ACHN (cell line): ENCODE data around the gene SH3D19.
"Not testable (repeated sequence)": the region's sequence is repeated elsewhere in the genome, so short reads cannot be mapped to it uniquely, and the experiment has no call there.

ENCODE experiments used
- DNase-seq: peaks from one replicate; pipeline ENCODE4 v3.0.0-alpha.2; 2015
- in situ Hi-C: cut with HindIII; loops from 2 replicates; pipeline ENCODE4 v1.10.0; 2017; ENCODE audit warnings: low sequenced_read_pairs, low pct_ligation_motif_present, low pct_unique_long_range_greater_than_20kb

The SH3D19 gene

DNA sequence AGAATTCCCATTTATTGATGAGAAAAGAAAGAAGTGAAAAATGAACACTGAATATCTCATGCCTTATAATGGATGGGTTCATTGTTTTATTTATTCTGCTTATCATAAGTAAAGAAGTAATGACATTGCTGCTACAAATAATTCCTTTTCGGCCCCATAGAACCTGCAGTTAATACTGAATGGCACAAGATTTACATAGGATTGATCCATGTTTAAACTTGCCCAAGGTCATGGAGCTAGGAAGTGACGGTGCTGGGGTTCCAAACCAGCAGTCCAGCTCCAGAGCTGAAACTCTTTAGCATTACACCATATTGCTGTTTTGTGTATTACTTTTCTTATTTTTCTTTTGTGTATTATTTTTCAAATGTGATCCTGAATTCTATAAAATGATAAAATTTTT is 78.7 kb downstream of the SH3D19 start:
- DNase-seq = no peak
- in situ Hi-C loops = no loop called here

DNA sequence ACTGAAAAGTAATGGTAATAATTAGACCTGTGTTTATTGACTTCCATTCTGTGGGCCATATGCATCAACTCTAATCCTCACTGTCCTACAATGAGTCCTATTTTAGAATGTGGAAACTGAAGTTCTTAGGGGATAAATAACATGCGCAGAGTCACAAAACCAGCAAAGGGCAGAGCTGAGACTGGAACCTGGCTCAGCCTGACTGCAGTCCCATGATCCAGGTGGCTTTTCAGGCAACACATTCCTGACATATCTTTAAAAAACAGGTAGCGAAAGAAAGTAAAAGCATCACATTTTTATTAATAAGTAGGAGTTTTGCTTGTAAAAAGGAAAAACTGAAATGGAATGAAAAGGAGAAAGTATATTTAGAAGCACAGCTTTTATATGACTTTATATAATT is 83.1 kb downstream of the SH3D19 start:
- in situ Hi-C loops = no loop called here
- no peak for DNase-seq

DNA sequence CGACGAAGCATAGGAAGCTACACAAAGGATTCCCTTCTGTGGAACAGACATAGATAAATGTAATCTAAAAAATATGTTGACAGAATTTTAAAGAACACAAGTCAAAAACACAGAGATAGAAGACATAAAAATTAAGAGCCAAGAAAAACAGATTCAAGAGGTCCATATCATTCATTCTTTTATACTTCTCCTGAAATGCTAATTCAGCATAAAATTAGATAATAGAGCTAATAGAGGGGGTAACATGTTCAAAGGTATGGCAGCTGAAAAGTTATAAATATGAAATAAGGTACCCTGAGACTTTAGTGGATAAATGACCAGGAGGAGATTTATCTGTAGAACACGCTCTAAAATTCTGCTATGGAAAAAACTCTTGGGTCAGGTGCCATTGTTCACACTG is 85.8 kb downstream of the SH3D19 start:
- no peak for DNase-seq
- in situ Hi-C loops = no loop called here

DNA sequence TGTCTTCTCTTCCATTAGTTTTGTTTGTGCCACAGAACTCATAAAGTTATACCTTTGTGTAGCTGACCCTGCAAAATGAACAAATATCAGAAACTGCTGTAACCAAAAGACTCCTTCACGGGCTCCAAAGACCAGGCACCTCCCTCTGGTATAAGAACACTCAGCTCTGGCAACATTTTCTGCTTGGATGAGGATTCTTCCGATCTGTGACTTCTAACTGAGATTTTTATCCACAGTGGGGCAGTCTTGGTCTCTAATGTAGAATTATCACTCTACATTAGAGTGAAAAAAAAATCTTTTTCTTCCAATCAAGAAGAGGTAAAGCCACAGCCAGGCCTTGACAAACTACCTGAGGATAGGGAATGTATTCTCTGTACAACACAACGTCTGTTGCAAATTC is 86.9 kb downstream of the SH3D19 start:
- DNase-seq = peak; percentile 14
- in situ Hi-C loops = no loop called here

DNA sequence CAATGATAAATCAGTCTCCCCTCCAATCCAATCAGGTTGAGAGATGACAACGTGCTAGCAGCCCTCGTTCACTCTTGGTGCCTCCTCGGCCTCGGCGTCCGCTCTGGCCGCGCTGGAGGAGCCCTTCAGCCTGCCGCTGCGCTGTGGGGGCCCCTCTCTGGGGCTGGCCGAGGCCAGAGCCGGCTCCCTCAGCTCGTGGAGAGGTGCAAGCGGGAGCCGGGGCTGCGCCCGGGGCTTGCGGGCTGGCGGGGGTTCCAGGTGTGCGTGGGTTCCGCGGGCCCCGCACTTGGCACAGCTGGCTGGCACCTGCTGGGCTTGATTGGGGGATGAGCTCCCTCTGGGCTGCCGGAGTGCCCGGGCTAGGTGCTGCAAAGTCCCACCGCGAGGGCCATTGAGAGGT is 89.4 kb downstream of the SH3D19 start:
- DNase-seq = no peak
- in situ Hi-C loops = no loop called here

DNA sequence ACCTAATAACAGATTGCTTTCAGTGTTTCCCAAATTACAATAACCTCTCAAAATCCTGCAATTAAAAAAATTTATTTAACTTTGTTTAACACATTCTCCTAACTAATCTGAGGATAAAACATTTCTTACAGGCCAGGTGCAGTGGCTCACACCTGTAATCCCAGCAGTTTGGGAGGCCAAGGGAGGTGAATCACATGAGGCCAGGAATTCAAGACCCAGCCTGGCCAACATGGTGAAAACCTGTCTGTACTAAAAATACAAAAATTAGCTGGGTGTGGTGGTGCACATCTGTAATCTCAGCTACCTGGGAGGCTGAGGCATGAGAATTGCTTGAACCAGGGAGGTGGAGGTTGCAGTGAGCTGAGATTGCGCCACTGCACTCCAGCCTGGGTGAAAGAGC is 90.0 kb downstream of the SH3D19 start:
- in situ Hi-C loops, DNase-seq: not testable (repeated sequence)

DNA sequence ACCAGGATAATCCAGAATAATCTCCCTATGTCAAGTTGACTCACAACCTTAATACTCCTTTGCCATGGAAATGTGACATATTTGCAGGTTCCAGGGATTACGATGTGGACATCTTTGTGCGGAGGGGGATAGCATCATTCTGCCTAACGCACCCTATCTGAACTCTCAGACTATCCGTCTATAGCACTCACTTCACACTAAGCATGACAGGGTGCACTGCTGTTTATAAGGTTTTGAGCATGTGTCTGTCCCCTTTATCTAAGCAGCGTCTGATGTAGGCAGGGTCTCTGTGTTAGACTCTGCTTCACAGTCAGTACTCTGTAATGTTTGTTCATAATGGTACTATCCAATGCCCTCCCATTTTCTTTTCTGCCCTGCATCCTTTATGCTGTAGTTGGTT is 91.8 kb downstream of the SH3D19 start:
- in situ Hi-C loops = no loop called here
- no peak for DNase-seq

DNA sequence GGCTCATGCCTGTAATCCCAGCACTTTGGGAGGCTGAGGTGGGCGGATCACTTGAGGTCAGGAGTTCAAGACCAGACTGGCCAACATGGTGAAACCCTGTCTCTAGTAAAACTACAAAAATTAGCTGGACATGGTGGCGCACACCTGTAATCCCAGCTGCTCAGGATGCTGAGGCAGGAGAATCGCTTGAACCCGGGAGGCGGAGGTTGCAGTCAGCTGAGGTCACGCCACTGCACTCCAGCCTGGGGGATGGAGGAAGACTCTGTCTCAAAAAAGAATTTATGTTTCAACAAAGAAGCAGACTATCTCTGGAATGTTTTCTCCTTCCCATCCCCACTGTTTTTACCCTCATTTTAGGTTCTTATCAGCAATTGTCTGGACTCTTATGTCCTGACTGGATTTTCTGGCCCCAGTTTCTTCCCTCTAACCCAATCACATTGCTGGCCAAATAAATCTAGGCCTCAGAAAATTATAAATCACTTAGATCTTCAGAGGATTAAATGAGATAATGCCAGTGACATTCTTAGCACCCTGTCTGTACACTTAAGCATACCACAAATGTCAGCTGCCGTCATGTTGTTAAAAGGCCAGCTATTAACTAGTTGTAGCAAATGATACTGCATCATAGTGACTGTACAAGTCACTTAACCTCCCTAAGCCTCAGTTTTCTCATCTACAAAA is 93.3 kb downstream of the SH3D19 start:
- in situ Hi-C loops = no loop called here

DNA sequence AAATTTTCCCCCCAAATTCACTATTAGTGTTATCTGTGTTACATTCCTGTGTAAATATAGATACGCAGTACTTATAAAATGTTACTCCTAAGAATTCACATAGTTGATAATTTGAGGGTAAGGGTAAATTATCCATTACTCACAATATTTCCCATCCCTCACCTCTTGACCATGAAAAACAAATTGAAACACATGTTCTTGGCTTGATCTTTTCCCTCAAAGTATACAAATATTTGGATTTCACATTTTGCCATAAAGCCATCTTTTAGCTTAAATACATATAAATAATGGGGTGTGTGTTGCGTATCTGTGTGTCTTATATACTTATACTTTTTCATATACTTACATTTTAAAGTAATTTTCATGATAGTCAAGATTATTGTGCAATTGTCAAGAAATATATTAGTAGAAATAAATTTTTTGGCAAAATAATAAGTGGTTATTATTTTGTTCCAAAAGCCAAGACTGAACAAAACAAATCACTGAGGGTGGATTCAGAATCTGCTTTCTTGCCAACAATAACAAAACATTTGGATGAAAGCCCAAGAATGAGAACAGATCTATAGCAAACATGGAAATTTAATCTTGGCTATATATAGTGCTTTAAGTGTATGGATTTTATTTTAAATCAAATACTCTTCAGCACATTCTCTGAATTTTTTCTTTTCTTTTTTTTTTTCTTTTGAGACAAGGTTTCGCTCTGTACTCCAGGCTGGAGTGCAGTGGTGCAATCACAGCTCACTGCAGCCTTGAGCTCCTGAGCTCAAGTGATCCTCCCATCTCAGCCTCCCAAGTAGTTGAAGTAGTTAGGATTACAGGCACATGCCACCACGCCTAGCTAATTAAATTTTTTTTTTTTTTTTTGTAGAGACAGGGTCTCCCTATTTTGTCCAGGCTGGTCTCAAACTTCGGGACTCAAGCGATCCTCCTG is 97.0 kb downstream of the SH3D19 start:
- no peak for DNase-seq

More for the DNA sequence above, 93.3 kb downstream of the SH3D19 start:
- DNase-seq = no peak

DNA sequence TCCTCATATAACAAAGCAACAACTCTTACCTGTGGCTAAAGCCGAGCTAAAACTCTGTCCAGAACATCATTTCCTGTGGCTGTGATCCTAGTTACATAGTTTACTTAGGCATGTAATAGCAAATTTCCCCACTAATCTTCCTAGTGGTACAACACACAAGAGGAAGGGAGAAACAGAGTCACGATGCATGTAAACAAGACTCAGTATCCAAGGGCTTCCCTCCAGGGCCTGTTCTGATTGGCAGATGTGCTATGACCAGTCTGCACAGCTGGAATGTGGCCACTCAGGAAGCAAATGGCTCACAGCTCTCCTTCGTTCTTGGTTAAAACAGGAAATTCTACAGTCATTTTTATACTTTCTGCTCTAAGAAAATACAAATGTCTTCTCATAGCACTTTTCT is 97.7 kb downstream of the SH3D19 start:
- DNase-seq = peak; percentile 45

More for the DNA sequence above, 97.0 kb downstream of the SH3D19 start:
- in situ Hi-C loops = no loop called here

DNA sequence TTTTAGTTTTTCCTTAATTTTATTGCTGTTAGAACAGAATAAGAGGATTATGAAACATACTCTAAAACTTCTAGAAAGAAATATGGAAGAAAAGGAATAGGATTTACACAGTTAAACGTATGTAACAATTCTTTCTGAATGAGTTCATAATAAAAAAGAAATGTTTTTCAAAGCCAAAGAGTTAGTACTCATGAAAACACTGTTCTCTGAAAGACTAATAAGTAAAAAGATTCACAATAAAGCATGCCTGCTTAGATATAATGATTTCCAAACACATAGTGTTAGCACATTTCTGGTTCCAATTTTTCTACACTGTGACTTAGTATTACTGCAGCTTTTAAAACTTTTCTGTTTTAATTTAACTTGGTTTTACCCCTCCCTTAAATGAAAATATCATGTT is 98.2 kb downstream of the SH3D19 start:
- DNase-seq = no peak
- in situ Hi-C loops = no loop called here

More for the DNA sequence above, 97.7 kb downstream of the SH3D19 start:
- in situ Hi-C loops = no loop called here

DNA sequence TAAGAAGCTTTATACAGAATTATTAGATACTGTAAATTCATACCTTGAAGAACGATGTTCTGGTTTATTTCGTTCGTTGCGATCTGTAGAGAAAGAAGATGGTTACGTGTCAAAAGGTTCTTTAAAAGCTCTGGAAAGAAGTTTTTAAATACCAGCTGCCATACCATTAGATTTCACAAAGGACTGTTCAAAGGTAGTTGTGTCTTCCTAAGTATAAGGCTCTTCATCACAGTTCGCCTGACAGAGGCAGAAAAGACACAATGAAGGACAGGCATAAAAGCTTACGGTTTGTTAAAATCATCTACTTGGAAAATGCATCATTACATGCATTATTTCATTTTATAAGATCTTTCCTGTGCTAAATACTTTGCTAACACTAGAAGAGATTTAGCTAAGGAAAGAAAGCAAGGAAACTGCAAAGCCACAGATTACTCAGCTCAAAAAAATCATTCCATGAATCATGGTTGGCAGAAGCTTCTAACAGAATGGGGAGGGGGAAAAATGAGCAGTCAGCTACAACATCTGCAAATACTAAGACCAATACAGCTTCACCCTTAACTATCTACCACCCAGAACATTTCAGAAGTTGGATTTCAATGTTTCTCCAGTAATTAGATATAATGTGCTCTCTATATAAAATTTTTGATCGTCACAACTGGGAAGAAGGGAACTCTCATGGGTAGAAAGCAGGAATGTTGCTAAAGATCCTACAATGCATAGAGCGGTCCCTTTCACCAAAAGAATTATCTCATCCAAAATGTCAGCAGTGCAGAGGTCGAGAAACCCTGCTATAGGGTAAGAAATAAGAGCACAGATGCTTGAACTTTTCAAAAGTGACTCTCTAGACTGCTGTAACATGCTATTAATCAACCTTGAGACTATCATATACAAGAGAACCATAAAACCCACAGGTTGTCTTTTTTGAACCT is 99.1 kb downstream of the SH3D19 start:
- peak; percentile 78 for DNase-seq
- in situ Hi-C loops = no loop called here

DNA sequence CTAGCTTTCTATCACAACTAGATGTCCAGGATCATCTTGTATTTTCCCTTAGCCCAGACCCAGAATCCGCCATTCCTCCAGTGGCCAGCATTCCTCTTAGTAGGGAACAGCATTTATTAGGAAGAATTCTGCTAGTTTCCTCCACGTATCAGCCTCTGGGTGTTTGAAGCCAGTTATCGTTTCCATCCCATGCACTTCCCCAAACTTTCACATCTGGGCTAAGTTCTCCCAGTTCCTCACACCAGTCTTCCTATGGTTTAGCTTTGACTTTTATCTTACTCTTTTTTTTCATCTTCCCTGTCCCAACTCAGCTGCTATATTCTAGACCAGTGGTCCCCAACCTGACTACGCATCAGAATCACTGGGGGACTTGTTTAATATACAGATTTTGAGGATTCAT is 101.9 kb downstream of the SH3D19 start:
- in situ Hi-C loops = no loop called here
- no peak for DNase-seq

DNA sequence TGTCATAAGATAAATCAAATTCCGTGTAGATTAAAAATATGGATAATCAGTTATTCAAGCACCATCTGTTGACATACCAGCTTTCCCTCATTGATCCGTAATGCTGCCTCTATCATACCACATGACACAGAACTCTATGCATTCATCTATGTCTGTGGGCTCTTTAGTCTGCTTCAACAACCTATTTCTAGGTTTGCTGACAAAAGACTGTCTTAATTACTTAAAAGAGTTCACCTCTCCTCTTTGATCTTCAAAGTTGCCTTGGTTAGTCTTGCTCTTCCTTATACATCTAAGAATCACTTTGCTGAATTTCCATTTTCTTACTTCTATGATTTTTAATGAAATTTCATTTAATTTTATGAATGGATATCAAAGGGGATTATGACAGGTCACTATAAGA is 105.5 kb downstream of the SH3D19 start:
- in situ Hi-C loops = no loop called here

DNA sequence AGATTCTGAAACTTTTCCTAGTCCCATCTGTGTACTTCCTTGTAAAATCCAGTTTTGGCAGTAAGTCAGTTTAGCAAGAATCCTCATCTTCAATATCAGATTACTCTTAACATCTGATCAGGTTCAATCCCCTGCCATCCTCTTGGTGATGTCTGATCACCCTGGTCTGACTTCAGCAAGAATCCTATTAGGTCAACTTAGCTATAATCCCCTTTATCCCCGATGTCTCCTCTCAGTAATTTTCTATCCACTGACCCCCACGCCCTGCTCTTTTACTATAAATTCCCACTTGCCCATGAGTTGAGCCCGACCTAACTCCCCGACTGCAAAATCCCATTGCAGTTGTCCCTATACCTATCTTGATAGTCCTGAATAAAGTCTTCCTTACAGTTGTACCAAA is 106.3 kb downstream of the SH3D19 start:
- in situ Hi-C loops = no loop called here
- no peak for DNase-seq

More for the DNA sequence above, 105.5 kb downstream of the SH3D19 start:
- no peak for DNase-seq

DNA sequence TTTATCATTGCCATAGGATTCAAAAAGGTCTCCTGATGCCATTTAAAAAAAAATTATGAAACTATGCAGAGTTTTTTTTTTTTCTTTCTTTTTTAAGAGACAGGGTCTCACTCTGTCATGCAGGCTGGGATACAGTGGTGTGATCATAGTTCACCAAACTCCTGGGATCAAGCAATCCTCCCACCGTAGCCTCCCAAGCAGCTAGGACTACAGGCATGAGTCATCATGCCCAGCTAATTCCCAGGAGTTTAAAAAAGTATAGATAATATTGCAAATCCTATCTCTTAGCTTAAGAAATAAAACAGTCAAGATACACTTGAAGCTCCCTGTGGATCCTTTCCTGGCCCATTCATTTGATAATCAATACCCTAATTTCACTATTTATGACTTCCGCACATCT is 107.1 kb downstream of the SH3D19 start:
- DNase-seq = no peak
- in situ Hi-C loops = no loop called here

DNA sequence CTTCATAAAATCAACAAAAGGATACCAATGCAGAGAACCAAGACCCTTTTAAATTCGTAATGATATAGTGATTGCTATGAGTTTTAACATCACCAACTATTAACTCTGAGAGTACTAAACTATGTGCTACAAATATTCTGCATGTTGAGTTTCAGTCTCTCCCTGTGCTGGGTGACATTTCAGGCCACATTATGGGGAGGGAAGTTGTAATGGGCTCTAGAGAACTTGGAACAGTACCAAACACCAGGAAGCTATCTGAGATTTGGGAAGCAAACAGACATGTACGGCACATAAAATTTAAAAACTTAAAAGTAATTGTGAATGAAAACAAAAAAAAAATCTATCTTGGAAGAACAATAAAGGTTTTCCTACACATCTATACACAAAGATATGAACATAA is 108.1 kb downstream of the SH3D19 start:
- DNase-seq = no peak
- in situ Hi-C loops = no loop called here

DNA sequence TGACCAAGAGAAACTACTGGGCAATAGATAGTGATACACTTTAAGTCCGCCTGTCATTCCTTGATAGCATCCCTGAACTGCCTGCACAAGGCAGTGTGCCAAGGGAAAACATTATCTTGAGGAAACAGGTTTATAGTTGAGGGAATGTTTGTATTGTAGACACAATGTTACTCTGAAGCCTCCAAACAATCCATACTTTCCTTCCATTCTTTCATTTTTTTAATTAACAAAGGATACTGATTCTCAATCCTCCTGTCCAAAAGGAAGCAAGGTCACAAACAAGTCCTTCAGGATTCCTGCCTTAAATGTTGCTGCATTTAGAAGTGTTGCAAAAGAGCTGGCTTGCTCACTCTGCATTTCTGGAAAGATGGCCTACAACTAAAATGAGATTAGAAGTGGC is 110.1 kb downstream of the SH3D19 start:
- DNase-seq = no peak
- in situ Hi-C loops = no loop called here

DNA sequence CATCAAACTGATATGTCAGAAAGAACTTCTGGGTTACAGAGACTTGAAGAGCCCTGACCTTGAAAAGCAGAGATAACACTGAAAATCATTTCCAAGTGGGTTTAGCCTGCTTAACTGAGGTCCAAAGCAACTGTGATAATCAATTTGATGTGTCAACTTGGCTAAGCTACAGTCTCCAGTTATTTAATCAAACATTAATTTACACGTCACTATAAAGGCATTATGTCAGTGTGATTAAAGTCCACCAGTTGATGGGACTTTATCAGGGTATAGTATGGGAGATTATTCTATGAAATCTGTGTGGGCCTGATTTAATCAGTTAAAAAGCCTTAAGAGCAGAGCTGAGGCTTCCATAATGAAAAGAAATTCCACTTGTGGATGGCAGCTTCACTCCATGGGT is 117.5 kb downstream of the SH3D19 start:
- DNase-seq = no peak
- in situ Hi-C loops = no loop called here
